Cardiac muscle cell (in vitro differentiated cells and primary cell): ENCODE measurements around the gene SULF2. TPM values are rescaled to one million over a fixed set of nuclear protein-coding genes. Genes with fewer than 3 reads are reported as not detected.

ENCODE experiments used
- DNase-seq, 2 donors: peaks; one replicate each; pipeline versions ENCODE4 v3.0.0 to v3.0.0-alpha.2; 2010 to 2017; ENCODE audit warnings: low read depth in 1 of 2, low spot score in 1 of 2
- H3K27ac ChIP-seq: fragments of 200-600 bp; sonication (generic); 2 replicates; pipeline ENCODE4 v1.5.1; 2016
- H3K27me3 ChIP-seq: fragments of 200-600 bp; sonication (generic); 2 replicates; pipeline ENCODE4 v1.6.0; 2016; ENCODE audit warnings: control low read depth
- H3K36me3 ChIP-seq: fragments of 200-600 bp; sonication (generic); 2 replicates; pipeline ENCODE4 v1.5.1; 2016; ENCODE audit warnings: control low read depth
- H3K4me1 ChIP-seq: fragments of 200-600 bp; sonication (generic); 2 replicates; pipeline ENCODE4 v1.8.1; 2017; ENCODE audit warnings: low read depth, mild to moderate bottlenecking, mixed run types
- H3K4me3 ChIP-seq: fragments of 200-600 bp; sonication (generic); 2 replicates; pipeline ENCODE4 v1.5.1; 2016; ENCODE audit warnings: mild to moderate bottlenecking
- H3K9me3 ChIP-seq: fragments of 200-600 bp; sonication (generic); 2 replicates; pipeline ENCODE4 v1.5.1; 2017; ENCODE audit warnings: low read depth, mild to moderate bottlenecking, control low read depth
- CTCF ChIP-seq: IDR thresholded peaks from 2 replicates; pipeline ENCODE4 v1.5.1; 2012; ENCODE audit warnings: low read depth, mild to moderate bottlenecking, low read length
- polyA plus RNA-seq: library from polyadenylated mRNA; unstranded; fragments of >200 nt; fragmentation: Nextera tagmentation; extraction: Ambion mirVana; gene quantifications from 2 replicates; pipeline ENCODE4 v1.2.1, GENCODE V29; 2016
- total RNA-seq: library from RNA; depleted of rRNA; stranded (reverse); fragments of >200 nt; gene quantifications from 2 replicates; pipeline ENCODE4 v1.2.3, GENCODE V29; 2016

The SULF2 gene
- total and polyA plus RNA-seq, 2 experiments from 2014 or later: 4.2 to 9.6 TPM

GRCh38 chr20:47666304-47666703, 119.0 kb downstream of the SULF2 start:
- H3K27me3 ChIP-seq: no peaks in the 10 kb centered on the region
- no peaks in the 10 kb centered on the region for H3K4me1 ChIP-seq
- TF ChIP-seq CTCF: no peak
- H3K27ac ChIP-seq: no peak overlapping the region
- H3K9me3 ChIP-seq: no peaks in the 10 kb centered on the region
- DNase-seq: no peak
- H3K36me3 ChIP-seq: no peaks in the 10 kb centered on the region
- no peak overlapping the region for H3K4me3 ChIP-seq

- no peak for TF ChIP-seq CTCF
- DNase-seq: no peak
- H3K4me3 ChIP-seq: no peak overlapping the region
- H3K27me3 ChIP-seq: no peaks in the 10 kb centered on the region
- no peak overlapping the region for H3K27ac ChIP-seq
- peaks cover 1% of the 10 kb centered on the region for H3K4me1 ChIP-seq
- no peaks in the 10 kb centered on the region for H3K9me3 ChIP-seq
- no peaks in the 10 kb centered on the region for H3K36me3 ChIP-seq
These were observed 119.9 kb downstream of the SULF2 start for GRCh38 chr20:47665221-47665991.

- Histone ChIP-seq H3K36me3 (no peaks in the 10 kb centered on the region), H3K9me3 (no peaks in the 10 kb centered on the region), H3K27ac (no peak overlapping the region), H3K4me3 (no peak overlapping the region), H3K4me1 (peaks cover 5% of the 10 kb centered on the region), H3K27me3 (no peaks in the 10 kb centered on the region)
- TF ChIP-seq CTCF: no peak
- no peak for DNase-seq
These were observed 120.5 kb downstream of the SULF2 start for GRCh38 chr20:47664744-47665143.

- no peak for DNase-seq
- Histone ChIP-seq H3K36me3 (no peaks in the 10 kb centered on the region), H3K4me3 (no peak overlapping the region), H3K27ac (no peak overlapping the region), H3K27me3 (no peaks in the 10 kb centered on the region), H3K4me1 (peaks cover 5% of the 10 kb centered on the region), H3K9me3 (no peaks in the 10 kb centered on the region)
- no peak for TF ChIP-seq CTCF
These were observed 121.2 kb downstream of the SULF2 start for GRCh38 chr20:47664068-47664437.

- Histone ChIP-seq H3K4me3 (no peak overlapping the region), H3K27me3 (no peaks in the 10 kb centered on the region), H3K9me3 (no peaks in the 10 kb centered on the region), H3K36me3 (no peaks in the 10 kb centered on the region), H3K27ac (no peak overlapping the region), H3K4me1 (peaks cover 5% of the 10 kb centered on the region)
- peak; percentile 98 for TF ChIP-seq CTCF
- DNase-seq: peak; percentile 78 to 85
These were observed 121.8 kb downstream of the SULF2 start for GRCh38 chr20:47663354-47664067.
